K562 (cell line): ENCODE measurements around the gene GPR139. TPM values are rescaled to one million over a fixed set of nuclear protein-coding genes. Genes with fewer than 3 reads are reported as not detected.

Source experiments
- ATAC-seq: fragments of 200-7000 bp; cut with Tn5 transposase; 3 replicates; pipeline ENCODE4 v1.9.1; 2020; ENCODE audit warnings: moderate library complexity
- BruUV-seq: library from RNA; stranded (reverse); fragments of 400-500 nt; replicated peaks from 2 replicates; lab custom pipeline; 2021; lab: Mats Ljungman, UMichigan
- CTCF ChIA-PET: fragments of 300-600 bp; formaldehyde crosslinking; extraction: SDS; loops from one replicate; lab custom pipeline; 2021; ENCODE audit warnings: low intra/inter-chr PET ratio; lab: Yijun Ruan, JAX
- POLR2A ChIA-PET: fragments of 300-600, 350-650 bp; sonication (Branson Sonifier 250); formaldehyde crosslinking; extraction: SDS; loops from one replicate; lab custom pipeline; 2021; ENCODE audit warnings: antibody characterized with exemption, inconsistent platforms; lab: Yijun Ruan, JAX
- DNase-seq, 4 experiments: peaks; one replicate each; pipeline versions ENCODE4 v3.0.0 to v3.0.0-alpha.2; 2011 to 2018; ENCODE audit warnings: low spot score in 3 of 4, mixed read lengths in 3 of 4; ENCODE audit errors: extremely low read depth in 1 of 4
- FAIRE-seq: peaks from 2 replicates; lab custom pipeline; 2011; peaks lifted over from hg19 to GRCh38; lab: Jason Lieb, UNC
- H2AFZ ChIP-seq: 2 replicates; pipeline ENCODE4 v1.6.0; 2011; ENCODE audit warnings: low read depth, low read length, control low read depth, inconsistent platforms
- H3K27ac ChIP-seq: fragments of 200-600 bp; 3 replicates; pipeline ENCODE4 v1.8.0; 2011; ENCODE audit warnings: low read depth, mild to moderate bottlenecking, control low read depth, inconsistent platforms, low read length, moderate library complexity, mixed read lengths; ENCODE audit errors: extremely low read depth
- H3K27me3 ChIP-seq, 2 experiments: fragments of 300-600 bp in 1 of 2; 2 replicates in 1 of 2; 3 replicates in 1 of 2; pipeline versions ENCODE4 v1.6.0 to v1.8.0; 2011; ENCODE audit warnings: inconsistent platforms in 2 of 2, low read length in 2 of 2, mild to moderate bottlenecking in 1 of 2, mixed read lengths in 1 of 2, moderate library complexity in 1 of 2; ENCODE audit not compliant: control insufficient read depth in 2 of 2, insufficient read depth in 2 of 2
- H3K36me3 ChIP-seq: fragments of 300-600 bp; 3 replicates; pipeline ENCODE4 v1.8.0; 2011; ENCODE audit warnings: mild to moderate bottlenecking, low read length, inconsistent platforms; ENCODE audit not compliant: control insufficient read depth, insufficient read depth
- H3K4me1 ChIP-seq, 2 experiments: fragments of 200-600 bp in 1 of 2; replicated peaks in 1 of 2; 2 replicates in 1 of 2; 3 replicates in 1 of 2; pipeline versions ENCODE4 v1.5.1 to v1.8.0; 2011; ENCODE audit warnings: inconsistent platforms in 2 of 2, low read length in 2 of 2, mild to moderate bottlenecking in 1 of 2, mixed read lengths in 1 of 2, moderate library complexity in 1 of 2; ENCODE audit not compliant: control insufficient read depth in 2 of 2, insufficient read depth in 2 of 2
- H3K4me2 ChIP-seq: 2 replicates; pipeline ENCODE4 v1.6.1; 2011; ENCODE audit warnings: low read length, control low read depth, inconsistent platforms, mixed read lengths; ENCODE audit not compliant: insufficient read depth
- H3K4me3 ChIP-seq: fragments of 200-600 bp; sonication (generic), shearing (Covaris generic); 2 replicates; pipeline ENCODE4 v1.5.1; 2016; ENCODE audit warnings: control low read depth, inconsistent platforms
- H3K79me2 ChIP-seq: fragments of 200-600 bp; 3 replicates; pipeline ENCODE4 v1.8.0; 2011; ENCODE audit warnings: low read length, inconsistent platforms; ENCODE audit not compliant: control insufficient read depth, insufficient read depth
- H3K9ac ChIP-seq, 2 experiments: 2 replicates each; pipeline versions ENCODE4 v1.6.0 to v1.6.1; 2011; ENCODE audit warnings: low read depth in 2 of 2, low read length in 2 of 2, control low read depth in 1 of 2, inconsistent platforms in 1 of 2, mild to moderate bottlenecking in 1 of 2, mixed read lengths in 1 of 2; ENCODE audit not compliant: insufficient read depth in 1 of 2
- H3K9me1 ChIP-seq: one replicate; pipeline ENCODE4 v1.6.0; 2011; ENCODE audit warnings: inconsistent platforms, mild to moderate bottlenecking, low read length, moderate library complexity; ENCODE audit not compliant: control insufficient read depth, insufficient read depth
- H3K9me3 ChIP-seq: replicated peaks from 2 replicates; pipeline ENCODE4 v1.5.1; 2011; ENCODE audit warnings: low read depth, low read length, inconsistent platforms; ENCODE audit not compliant: control insufficient read depth, insufficient read depth
- H4K20me1 ChIP-seq: replicated peaks from 2 replicates; pipeline ENCODE4 v1.6.1; 2011; ENCODE audit warnings: low read length, inconsistent platforms, mixed read lengths; ENCODE audit not compliant: control insufficient read depth, insufficient read depth
- BACH1 ChIP-seq: fragments of 200-800 bp; sonication (Bioruptor generic); IDR thresholded peaks from 2 replicates; pipeline ENCODE4 v1.6.1; 2016; ENCODE audit warnings: missing genetic modification characterization, missing compliant biosample characterization
- ELK3 ChIP-seq: fragments of 450-650 bp; formaldehyde crosslinking; IDR thresholded peaks from 2 replicates; pipeline ENCODE4 v1.4.0; 2020; ENCODE audit warnings: mild to moderate bottlenecking
- MGA ChIP-seq: fragments of 450-650 bp; IDR thresholded peaks from 2 replicates; pipeline ENCODE4 v1.6.1; 2016; ENCODE audit warnings: mild to moderate bottlenecking, moderate library complexity
- MLLT1 ChIP-seq, 2 experiments: fragments of 450-650 bp; IDR thresholded peaks; 2 replicates each; pipeline ENCODE4 v1.6.1; 2016
- RBM25 ChIP-seq: fragments of 200-400 bp; formaldehyde crosslinking; IDR thresholded peaks from 2 replicates; pipeline ENCODE4 v1.6.1; 2018; ENCODE audit warnings: low read length, low read depth, moderate library complexity; ENCODE audit not compliant: severe bottlenecking
- WGBS: fragments of 100-300 bp; shearing (Covaris generic); methylation state at CpG from one replicate; pipeline ENCODE4 v1.1.6; 2016; ENCODE audit warnings: low coverage, mixed read lengths; ENCODE audit not compliant: insufficient coverage; ENCODE audit errors: missing lambda C conversion rate; 5-methylcytosine and 5-hydroxymethylcytosine counted together
- in situ Hi-C: fragments of 300-500 bp; cut with MboI; formaldehyde crosslinking; loops from 4 replicates; pipeline ENCODE4 v1.15.0; 2018; ENCODE audit warnings: inconsistent platforms, mixed read lengths
- intact Hi-C: fragments of 100-400 bp; cut with micrococcal nuclease; formaldehyde crosslinking; loops from 2 replicates; pipeline ENCODE4 v1.14.2; 2022
- polyA plus RNA-seq, 8 experiments: library from polyadenylated mRNA; depleted of rRNA in 4 of 8; stranded (reverse) in 5 of 8; unstranded in 3 of 8; fragments of >200 nt; fragmentation: Nextera tagmentation in 2 of 8; fragmentation: Illumina TruSeq in 1 of 8; extraction: Ambion mirVana in 2 of 8; extraction: Trizol in 1 of 8; gene quantifications; 2 replicates each; pipeline versions ENCODE4 v1.2.1 to v1.2.3, GENCODE V29; 2011 to 2014; ENCODE audit warnings: inconsistent platforms in 1 of 8, missing spikeins in 1 of 8
- total RNA-seq, 7 experiments: library from RNA; depleted of rRNA in 6 of 7; stranded (reverse); fragments of >200 nt in 6 of 7; fragmentation: Illumina TruSeq in 2 of 7; extraction: Trizol in 2 of 7; gene quantifications; 2 replicates each; pipeline versions ENCODE4 v1.2.1 to v1.2.3, GENCODE V29; 2011 to 2021; ENCODE audit warnings: low replicate concordance in 1 of 7

The GPR139 gene
- total and polyA plus RNA-seq, 9 of the 15 experiments (the other 6 are each of a cell fraction or from before 2014, with no cell fraction given) = not detected

GRCh38 chr16:20042848-20043247 is 30.8 kb downstream of the GPR139 start (continued):
- peak in 1 of 2 experiments; percentile 98; a peak in 2 of 4 replicates for TF ChIP-seq MLLT1 (IDR thresholded peaks at IDR 0.05)

- intact Hi-C loops = no loop called here
- H4K20me1 ChIP-seq = no peaks in the 10 kb centered on the region; the same call in 1 of the 2 replicates
- BruUV-seq = no TSS peak
- H3K4me2 ChIP-seq = no peak overlapping the region
- no peaks in the 10 kb centered on the region for H3K9me3 ChIP-seq
- no peak overlapping the region for H3K9ac ChIP-seq
- ChIA-PET POLR2A (interaction anchor here (0.7 to 1.2 kb wide), 2 partner anchors 22 to 30 kb away, joined by 3 read pairs; no protein-coding TSS in a partner anchor), CTCF (no interaction called here)
- ATAC-seq (no peak), DNase-seq (no peak), FAIRE-seq (no peak)
- H3K9me1 ChIP-seq = no peaks in the 10 kb centered on the region
- TF ChIP-seq MGA (no peak), RBM25 (peak; percentile 54), BACH1 (tag) (no peak), ELK3 (CRISPR knock-in tag) (no peak)
- in situ Hi-C loops = no loop called here
- no peak overlapping the region for H2AFZ ChIP-seq
- H3K4me3 ChIP-seq = no peak overlapping the region
- H3K4me1 ChIP-seq = no peaks in the 10 kb centered on the region
- no peak overlapping the region for H3K27ac ChIP-seq
- 0% methylated on average over 4 of the region's 4 CpGs for WGBS
- H3K36me3 ChIP-seq = no peaks in the 10 kb centered on the region
- no peaks in the 10 kb centered on the region for H3K79me2 ChIP-seq
- peaks cover 0 to 5% of the 10 kb centered on the region in 2 experiments; a peak in 1 of 5 replicates for H3K27me3 ChIP-seq
These were observed 31.6 kb downstream of the GPR139 start for GRCh38 chr16:20041924-20042596.
